HepG2 (cell line): ENCODE results near the gene GYG1. TPM values are rescaled to one million over a fixed set of nuclear protein-coding genes. Genes with fewer than 3 reads are reported as not detected.
A peak's percentile ranks its signal among the peaks of the same experiment; 100 is the strongest.

ENCODE experiments used
- HCFC1 ChIP-seq: fragments of 150-350 bp; IDR thresholded peaks from 2 replicates; pipeline ENCODE4 v1.6.1; 2014; ENCODE audit warnings: low read depth, low read length
- HDAC2 ChIP-seq: sonication (generic); formaldehyde crosslinking; IDR thresholded peaks from 2 replicates; pipeline ENCODE4 v1.4.0; 2020; ENCODE audit warnings: missing genetic modification reagents
- KLF12 ChIP-seq: sonication (generic); formaldehyde crosslinking; IDR thresholded peaks from 2 replicates; pipeline ENCODE4 v1.4.0; 2020; ENCODE audit warnings: missing genetic modification reagents, borderline replicate concordance
- MTF1 ChIP-seq: sonication (generic); formaldehyde crosslinking; IDR thresholded peaks from 2 replicates; pipeline ENCODE4 v1.5.0; 2020; ENCODE audit warnings: missing genetic modification reagents
- MXD4 ChIP-seq: IDR thresholded peaks from 2 replicates; pipeline ENCODE4 v1.6.1; 2016; ENCODE audit warnings: mild to moderate bottlenecking, missing biosample characterization, missing genetic modification reagents
- SRF ChIP-seq: IDR thresholded peaks from 2 replicates; pipeline ENCODE4 v1.6.1; 2011; ENCODE audit warnings: mild to moderate bottlenecking, low read depth, low read length, moderate library complexity
- ZBTB40 ChIP-seq, 2 experiments: fragments of 450-650 bp in 1 of 2; sonication (generic) in 1 of 2; formaldehyde crosslinking in 1 of 2; IDR thresholded peaks; 2 replicates each; pipeline versions ENCODE4 v1.6.1 to v1.8.0; 2016 to 2022; ENCODE audit warnings: antibody characterized with exemption in 1 of 2, mild to moderate bottlenecking in 1 of 2, missing genetic modification reagents in 1 of 2
- ZC3H4 ChIP-seq: sonication (generic); formaldehyde crosslinking; IDR thresholded peaks from 2 replicates; pipeline ENCODE4 v1.4.0; 2020; ENCODE audit warnings: missing genetic modification reagents, borderline replicate concordance
- ZNF260 ChIP-seq: sonication (generic); formaldehyde crosslinking; IDR thresholded peaks from 2 replicates; pipeline ENCODE4 v1.4.0; 2020; ENCODE audit warnings: missing genetic modification reagents, low read depth, mild to moderate bottlenecking, borderline replicate concordance
- ZNF441 ChIP-seq: sonication (generic); formaldehyde crosslinking; IDR thresholded peaks from 2 replicates; pipeline ENCODE4 v1.7.0; 2021; ENCODE audit warnings: missing genetic modification reagents, borderline replicate concordance
- ZNF563 ChIP-seq: sonication (generic); formaldehyde crosslinking; IDR thresholded peaks from 2 replicates; pipeline ENCODE4 v1.8.0; 2022; ENCODE audit warnings: mild to moderate bottlenecking, moderate library complexity, missing genetic modification reagents
- ZNF567 ChIP-seq: sonication (generic); formaldehyde crosslinking; IDR thresholded peaks from 2 replicates; pipeline ENCODE4 v1.8.1; 2023; ENCODE audit warnings: mild to moderate bottlenecking, missing genetic modification reagents, borderline replicate concordance
- ZNF660 ChIP-seq: sonication (generic); formaldehyde crosslinking; IDR thresholded peaks from 2 replicates; pipeline ENCODE4 v1.5.1; 2020; ENCODE audit warnings: mild to moderate bottlenecking, low read depth, missing genetic modification reagents, borderline replicate concordance
- ZNF710 ChIP-seq: sonication (generic); formaldehyde crosslinking; IDR thresholded peaks from 2 replicates; pipeline ENCODE4 v1.5.0; 2020; ENCODE audit warnings: mild to moderate bottlenecking, missing genetic modification reagents, borderline replicate concordance
- ZNF740 ChIP-seq: sonication (generic); formaldehyde crosslinking; IDR thresholded peaks from 2 replicates; pipeline ENCODE4 v1.4.0; 2020; ENCODE audit warnings: missing genetic modification reagents
- ZNF768 ChIP-seq: sonication (generic); formaldehyde crosslinking; IDR thresholded peaks from 2 replicates; pipeline ENCODE4 v1.4.0; 2020; ENCODE audit warnings: missing genetic modification reagents
- ZSCAN21 ChIP-seq: sonication (generic); formaldehyde crosslinking; IDR thresholded peaks from 2 replicates; pipeline ENCODE4 v1.8.0; 2022; ENCODE audit warnings: mild to moderate bottlenecking, missing genetic modification reagents, moderate library complexity, borderline replicate concordance
- polyA plus RNA-seq, 8 experiments: library from polyadenylated mRNA; depleted of rRNA in 3 of 8; stranded (reverse) in 7 of 8; unstranded in 1 of 8; fragments of >200 nt; fragmentation: Illumina TruSeq in 4 of 8; extraction: Trizol in 4 of 8; gene quantifications; 2 replicates each; pipeline versions ENCODE4 v1.2.1 to v1.2.3, GENCODE V29; 2011 to 2016; ENCODE audit warnings: low read depth in 4 of 8, missing spikeins in 1 of 8, mixed read lengths in 1 of 8; ENCODE audit not compliant: insufficient read depth in 1 of 8
- total RNA-seq, 5 experiments: library from RNA; depleted of rRNA; stranded (reverse); fragments of >200 nt; fragmentation: Illumina TruSeq; extraction: Trizol; gene quantifications; 2 replicates each; pipeline ENCODE4 v1.2.3, GENCODE V29; 2016; ENCODE audit warnings: low read depth in 1 of 5

The GYG1 gene
- total and polyA plus RNA-seq, 2 of the 13 experiments (the other 11 are each of a cell fraction or from before 2014, with no cell fraction given): 15.7 to 28.1 TPM

GRCh38 chr3:148991219-148992026 is at the start of gene GYG1 (continued):
- TF ChIP-seq ZBTB40 (IDR thresholded peaks at IDR 0.05): no peak
- peak; percentile 60; the same call in 1 of the 2 replicates for TF ChIP-seq ZBTB40 (CRISPR knock-in tag; IDR thresholded peaks at IDR 0.05)
- TF ChIP-seq KLF12: peak; percentile 88
- TF ChIP-seq ZNF441: 0 out of 2 replicates have a peak, but pooled peaks have one; percentile 11
- peak; percentile 93 for TF ChIP-seq MXD4
- no peak for TF ChIP-seq HCFC1
- peak; percentile 56; the same call in 1 of the 2 replicates for TF ChIP-seq ZNF563 (CRISPR knock-in tag)
- TF ChIP-seq ZC3H4 (CRISPR knock-in tag): no peak
- TF ChIP-seq ZNF710 (CRISPR knock-in tag): no peak
- peak; percentile 48 for TF ChIP-seq ZNF768
- TF ChIP-seq ZNF260 (CRISPR knock-in tag): no peak
- TF ChIP-seq ZNF740 (CRISPR knock-in tag): 0 out of 2 replicates have a peak, but pooled peaks have one; percentile 16
- peak; percentile 79; the same call in 1 of the 2 replicates for TF ChIP-seq ZSCAN21
- no peak for TF ChIP-seq SRF
- no peak for TF ChIP-seq ZNF660 (CRISPR knock-in tag)
- no peak for TF ChIP-seq ZNF567 (CRISPR knock-in tag)
- TF ChIP-seq MTF1: 0 out of 2 replicates have a peak, but pooled peaks have one; percentile 22
- peak; percentile 45 for TF ChIP-seq HDAC2 (CRISPR knock-in tag)
